ENCODE results near the gene NOX5. TPM values are rescaled to one million over a fixed set of nuclear protein-coding genes. Genes with fewer than 3 reads are reported as not detected.
"Not testable (repeated sequence)": the region's sequence is repeated elsewhere in the genome, so short reads cannot be mapped to it uniquely, and the experiment has no call there.

NOX5 gene
- total RNA-seq, 2 experiments from 2014 or later, result not detected

DNA sequence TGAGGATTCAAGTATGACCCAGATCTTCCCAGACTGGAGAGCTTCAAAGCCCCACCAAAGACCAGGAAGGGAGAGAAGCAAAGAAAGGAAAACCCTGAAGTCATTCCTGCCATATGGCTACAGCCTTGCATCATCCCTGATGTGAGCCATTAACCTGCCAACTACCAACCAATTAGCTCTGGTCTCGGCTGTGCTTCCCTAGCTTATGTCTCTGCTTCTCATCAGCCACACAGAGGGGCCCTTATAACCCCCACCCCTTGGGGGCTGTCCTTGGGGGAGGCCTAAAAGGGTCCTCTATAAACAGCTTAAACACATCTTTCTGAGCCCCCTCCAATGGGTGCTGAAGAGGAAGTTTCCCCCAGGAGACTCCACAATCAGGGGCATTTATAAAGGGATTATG, 52.8 kb downstream of the NOX5 start:
- no peaks in the 10 kb centered on the region for H3K36me3 ChIP-seq (ENCODE audit: insufficient read depth, low read length)
- no peaks in the 10 kb centered on the region for H3K36me3 Mint-ChIP-seq (ENCODE audit: low read depth)
- ChIA-PET POLR2A (no interaction called here), CTCF (no interaction called here)
- H3K9me3 Mint-ChIP-seq, result no peaks in the 10 kb centered on the region
- no peak overlapping the region for H3K27ac Mint-ChIP-seq
- intact Hi-C loops (cut with DNase I, micrococcal nuclease), result no loop called here
- H3K4me3 ChIP-seq (ENCODE audit: low read length), result no peak overlapping the region
- no peak overlapping the region for H3K27ac ChIP-seq (ENCODE audit: low read depth in 1 of 2, low read length in 2 of 2)
- H3K9me3 ChIP-seq (ENCODE audit: control insufficient read depth in 1 of 2, insufficient read depth in 1 of 2, low read length in 2 of 2), result no peaks in the 10 kb centered on the region
- ATAC-seq (ENCODE audit: poor library complexity) (no peak), DNase-seq (no peak)
- TF ChIP-seq, protein P1, sequence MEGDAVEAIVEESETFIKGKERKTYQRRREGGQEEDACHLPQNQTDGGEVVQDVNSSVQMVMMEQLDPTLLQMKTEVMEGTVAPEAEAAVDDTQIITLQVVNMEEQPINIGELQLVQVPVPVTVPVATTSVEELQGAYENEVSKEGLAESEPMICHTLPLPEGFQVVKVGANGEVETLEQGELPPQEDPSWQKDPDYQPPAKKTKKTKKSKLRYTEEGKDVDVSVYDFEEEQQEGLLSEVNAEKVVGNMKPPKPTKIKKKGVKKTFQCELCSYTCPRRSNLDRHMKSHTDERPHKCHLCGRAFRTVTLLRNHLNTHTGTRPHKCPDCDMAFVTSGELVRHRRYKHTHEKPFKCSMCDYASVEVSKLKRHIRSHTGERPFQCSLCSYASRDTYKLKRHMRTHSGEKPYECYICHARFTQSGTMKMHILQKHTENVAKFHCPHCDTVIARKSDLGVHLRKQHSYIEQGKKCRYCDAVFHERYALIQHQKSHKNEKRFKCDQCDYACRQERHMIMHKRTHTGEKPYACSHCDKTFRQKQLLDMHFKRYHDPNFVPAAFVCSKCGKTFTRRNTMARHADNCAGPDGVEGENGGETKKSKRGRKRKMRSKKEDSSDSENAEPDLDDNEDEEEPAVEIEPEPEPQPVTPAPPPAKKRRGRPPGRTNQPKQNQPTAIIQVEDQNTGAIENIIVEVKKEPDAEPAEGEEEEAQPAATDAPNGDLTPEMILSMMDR (IDR thresholded peaks at IDR 0.05), result no peak
- peaks cover 22% of the 10 kb centered on the region for H3K27me3 Mint-ChIP-seq
- H3K4me3 Mint-ChIP-seq, result no peak overlapping the region
- no peaks in the 10 kb centered on the region for H3K4me1 ChIP-seq (ENCODE audit: insufficient read depth, low read length)
- H3K27me3 ChIP-seq (ENCODE audit: control insufficient read depth in 1 of 2, insufficient read depth in 2 of 2, low read length in 2 of 2), result peaks cover 0 to 3% of the 10 kb centered on the region in 2 experiments
- no peaks in the 10 kb centered on the region for H3K4me1 Mint-ChIP-seq (ENCODE audit: low read depth)

DNA sequence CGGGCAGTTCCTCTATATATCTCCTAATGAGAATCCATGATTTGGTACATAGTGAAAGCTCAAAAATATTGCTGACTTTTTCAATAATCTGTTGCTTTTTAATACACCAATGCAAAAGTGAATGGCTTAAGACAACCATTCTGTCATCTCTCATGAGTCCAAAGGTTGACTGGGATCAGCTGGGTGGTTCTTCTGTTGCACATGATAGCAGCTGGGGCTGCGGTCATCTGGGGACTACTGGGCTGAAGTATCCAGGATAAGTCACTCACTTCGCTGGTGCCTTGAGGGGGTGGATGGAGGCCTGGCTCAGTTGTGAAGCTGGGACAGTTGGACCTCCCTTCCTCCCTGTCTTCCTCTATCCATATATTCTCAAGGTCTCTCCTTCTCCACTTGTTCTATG, 53.7 kb downstream of the NOX5 start:
- Histone ChIP-seq H3K4me3 (ENCODE audit: low read length) (no peak overlapping the region), H3K9me3 (ENCODE audit: control insufficient read depth in 1 of 2, insufficient read depth in 1 of 2, low read length in 2 of 2) (no peaks in the 10 kb centered on the region), H3K36me3 (ENCODE audit: insufficient read depth, low read length) (no peaks in the 10 kb centered on the region), H3K27ac (ENCODE audit: low read depth in 1 of 2, low read length in 2 of 2) (no peak overlapping the region), H3K4me1 (ENCODE audit: insufficient read depth, low read length) (no peaks in the 10 kb centered on the region), H3K27me3 (ENCODE audit: control insufficient read depth in 1 of 2, insufficient read depth in 2 of 2, low read length in 2 of 2) (peaks cover 0 to 3% of the 10 kb centered on the region in 2 experiments)
- no peaks in the 10 kb centered on the region for H3K9me3 Mint-ChIP-seq
- H3K4me3 Mint-ChIP-seq, result no peak overlapping the region
- ATAC-seq (ENCODE audit: poor library complexity) (no peak), DNase-seq (no peak)
- ChIA-PET POLR2A (no interaction called here), CTCF (interaction anchor here (0.9 kb wide), 1 partner anchor 9 kb away, joined by 4 read pairs; no protein-coding TSS in a partner anchor)
- intact Hi-C loops (cut with DNase I, micrococcal nuclease), result no loop called here
- no peaks in the 10 kb centered on the region for H3K4me1 Mint-ChIP-seq (ENCODE audit: low read depth)
- TF ChIP-seq, protein P1 (IDR thresholded peaks at IDR 0.05), result no peak
- peaks cover 29% of the 10 kb centered on the region for H3K27me3 Mint-ChIP-seq
- H3K27ac Mint-ChIP-seq, result no peak overlapping the region
- no peaks in the 10 kb centered on the region for H3K36me3 Mint-ChIP-seq (ENCODE audit: low read depth)

DNA sequence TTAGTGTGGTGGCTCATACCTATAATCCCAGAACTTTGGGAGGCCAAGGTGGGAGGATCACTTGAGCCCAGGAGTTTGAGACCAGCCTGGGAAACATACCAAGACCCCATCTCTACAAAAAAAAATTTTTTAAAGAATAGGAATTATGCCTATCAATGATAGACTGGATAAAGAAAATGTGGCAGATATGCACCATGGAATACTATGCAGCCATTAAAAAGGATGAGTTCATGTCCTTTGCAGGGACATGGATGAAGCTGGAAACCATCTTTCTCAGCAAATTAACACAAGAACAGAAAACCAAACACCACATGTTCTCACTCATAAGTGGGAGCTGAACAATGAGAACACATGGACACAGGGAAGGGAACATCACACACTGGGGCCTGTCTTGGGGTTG, 54.8 kb downstream of the NOX5 start:
- H3K27ac Mint-ChIP-seq; H3K27ac ChIP-seq (ENCODE audit: low read depth in 1 of 2, low read length in 2 of 2); H3K4me3 Mint-ChIP-seq; H3K9me3 Mint-ChIP-seq; H3K36me3 Mint-ChIP-seq (ENCODE audit: low read depth); H3K9me3 ChIP-seq (ENCODE audit: control insufficient read depth in 1 of 2, insufficient read depth in 1 of 2, low read length in 2 of 2); intact Hi-C loops (cut with DNase I, micrococcal nuclease); DNase-seq; H3K27me3 ChIP-seq (ENCODE audit: control insufficient read depth in 1 of 2, insufficient read depth in 2 of 2, low read length in 2 of 2); H3K4me3 ChIP-seq (ENCODE audit: low read length); ATAC-seq (ENCODE audit: poor library complexity); H3K36me3 ChIP-seq (ENCODE audit: insufficient read depth, low read length); POLR2A ChIA-PET; H3K4me1 ChIP-seq (ENCODE audit: insufficient read depth, low read length); CTCF ChIA-PET; H3K4me1 Mint-ChIP-seq (ENCODE audit: low read depth): not testable (repeated sequence)
- peaks cover 37% of the 10 kb centered on the region for H3K27me3 Mint-ChIP-seq

DNA sequence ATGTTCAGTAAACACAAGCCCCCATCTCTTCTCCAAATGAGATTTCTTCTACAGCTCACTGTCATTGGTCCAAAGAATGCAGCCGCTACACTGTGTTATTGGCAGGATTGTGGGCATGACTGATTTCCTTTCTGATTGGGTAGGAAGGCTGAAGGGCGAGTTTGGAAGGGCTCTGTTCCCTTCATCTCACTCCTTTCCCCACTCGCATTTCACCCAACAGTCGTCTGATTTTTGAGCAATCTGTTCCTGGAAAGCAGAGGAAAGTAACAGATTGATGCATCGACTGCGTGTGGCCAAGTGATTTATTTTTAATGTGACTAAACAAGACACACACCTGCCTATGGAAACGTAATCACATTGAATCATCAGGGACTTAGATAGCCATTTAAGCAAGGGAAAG, 55.5 kb downstream of the NOX5 start:
- TF ChIP-seq, protein P1 (IDR thresholded peaks at IDR 0.05), result no peak
- Histone ChIP-seq H3K4me1 (ENCODE audit: insufficient read depth, low read length) (peaks cover 10% of the 10 kb centered on the region), H3K27ac (ENCODE audit: low read depth in 1 of 2, low read length in 2 of 2) (no peak overlapping the region), H3K4me3 (ENCODE audit: low read length) (no peak overlapping the region), H3K9me3 (ENCODE audit: control insufficient read depth in 1 of 2, insufficient read depth in 1 of 2, low read length in 2 of 2) (no peaks in the 10 kb centered on the region), H3K27me3 (ENCODE audit: control insufficient read depth in 1 of 2, insufficient read depth in 2 of 2, low read length in 2 of 2) (peaks cover 15 to 16% of the 10 kb centered on the region in 2 experiments), H3K36me3 (ENCODE audit: insufficient read depth, low read length) (no peaks in the 10 kb centered on the region)
- intact Hi-C loops (cut with DNase I, micrococcal nuclease), result no loop called here
- H3K36me3 Mint-ChIP-seq (ENCODE audit: low read depth), result no peaks in the 10 kb centered on the region
- POLR2A ChIA-PET, result no interaction called here
- DNase-seq (no peak), ATAC-seq (ENCODE audit: poor library complexity) (no peak)
- no peaks in the 10 kb centered on the region for H3K9me3 Mint-ChIP-seq
- H3K4me1 Mint-ChIP-seq (ENCODE audit: low read depth), result peaks cover 7% of the 10 kb centered on the region
- H3K4me3 Mint-ChIP-seq, result no peak overlapping the region
- H3K27ac Mint-ChIP-seq, result no peak overlapping the region
- CTCF ChIA-PET, result no interaction called here
- H3K27me3 Mint-ChIP-seq, result peaks cover 44% of the 10 kb centered on the region

All from CD4-positive, alpha-beta T cell (primary cell).